Keratinocyte (primary cell): ENCODE measurements around the gene MCF2L2. TPM values are rescaled to one million over a fixed set of nuclear protein-coding genes. Genes with fewer than 3 reads are reported as not detected.

ENCODE experiments used
- DNase-seq: peaks from one replicate; pipeline ENCODE4 v3.0.0-alpha.2; 2011; ENCODE audit warnings: low read depth, missing footprints, low spot score
- FAIRE-seq: peaks from 2 replicates; lab custom pipeline; 2011; peaks lifted over from hg19 to GRCh38; lab: Jason Lieb, UNC
- H2AFZ ChIP-seq: 2 replicates; pipeline ENCODE4 v1.6.0; 2012; ENCODE audit warnings: low read length, control low read depth, inconsistent platforms; ENCODE audit not compliant: control insufficient read depth
- H3K27ac ChIP-seq: 2 replicates; pipeline ENCODE4 v1.5.1; 2011; ENCODE audit warnings: low read length; ENCODE audit not compliant: control insufficient read depth, insufficient read depth
- H3K27me3 ChIP-seq: 3 replicates; pipeline ENCODE4 v1.6.0; 2011; ENCODE audit warnings: low read length; ENCODE audit not compliant: control insufficient read depth, insufficient read depth; ENCODE audit errors: extremely low read depth
- H3K36me3 ChIP-seq, 2 experiments: 2 replicates in 1 of 2; 3 replicates in 1 of 2; pipeline ENCODE4 v1.5.1; 2011; ENCODE audit warnings: low read length in 2 of 2, mild to moderate bottlenecking in 1 of 2; ENCODE audit not compliant: control insufficient read depth in 2 of 2, insufficient read depth in 2 of 2; ENCODE audit errors: extremely low read depth in 1 of 2
- H3K4me1 ChIP-seq: 3 replicates; pipeline ENCODE4 v1.5.1; 2011; ENCODE audit warnings: low read length; ENCODE audit not compliant: control insufficient read depth, insufficient read depth; ENCODE audit errors: extremely low read depth
- H3K4me2 ChIP-seq: 3 replicates; pipeline ENCODE4 v1.6.0; 2011; ENCODE audit warnings: low read depth, low read length; ENCODE audit not compliant: control insufficient read depth, insufficient read depth; ENCODE audit errors: extremely low read depth
- H3K4me3 ChIP-seq, 3 experiments: fragments of 200-600 bp in 1 of 3; sonication (generic) in 1 of 3; 2 replicates in 2 of 3; 3 replicates in 1 of 3; pipeline ENCODE4 v1.5.1; 2011 to 2016; ENCODE audit warnings: low read length in 3 of 3, mild to moderate bottlenecking in 3 of 3, control low read depth in 2 of 3, inconsistent platforms in 1 of 3, low read depth in 1 of 3, mixed read lengths in 1 of 3, mixed run types in 1 of 3, moderate library complexity in 1 of 3; ENCODE audit not compliant: control insufficient read depth in 2 of 3, insufficient read depth in 2 of 3; ENCODE audit errors: extremely low read depth in 1 of 3
- H3K79me2 ChIP-seq: 2 replicates; pipeline ENCODE4 v1.6.0; 2012; ENCODE audit warnings: low read length; ENCODE audit not compliant: control insufficient read depth, insufficient read depth
- H3K9ac ChIP-seq: 3 replicates; pipeline ENCODE4 v1.6.0; 2011; ENCODE audit warnings: low read length; ENCODE audit not compliant: control insufficient read depth, insufficient read depth; ENCODE audit errors: extremely low read depth
- H3K9me1 ChIP-seq: 3 replicates; pipeline ENCODE4 v1.6.0; 2011; ENCODE audit warnings: low read length; ENCODE audit not compliant: control insufficient read depth, insufficient read depth; ENCODE audit errors: extremely low read depth
- H3K9me3 ChIP-seq: 2 replicates; pipeline ENCODE4 v1.5.1; 2012; ENCODE audit warnings: low read depth, low read length; ENCODE audit not compliant: control insufficient read depth
- H4K20me1 ChIP-seq: 3 replicates; pipeline ENCODE4 v1.6.0; 2011; ENCODE audit warnings: low read length; ENCODE audit not compliant: control insufficient read depth, insufficient read depth; ENCODE audit errors: extremely low read depth
- EZH2 ChIP-seq: IDR thresholded peaks from one replicate; pipeline ENCODE4 v1.6.1; 2012; ENCODE audit warnings: inconsistent platforms, mild to moderate bottlenecking, low read length, moderate library complexity
- dilution Hi-C: fragments of 300-500 bp; cut with MboI; formaldehyde crosslinking; loops from one replicate; pipeline ENCODE4 v1.7.0; 2020; ENCODE audit warnings: low sequenced_read_pairs; ENCODE audit not compliant: extremely low pct_ligation_motif_present
- polyA plus RNA-seq, 5 experiments: library from polyadenylated mRNA; depleted of rRNA in 3 of 5; stranded (reverse) in 3 of 5; stranded (forward) in 1 of 5; unstranded in 1 of 5; fragments of >200 nt; gene quantifications; 1 replicate in 1 of 5; 2 replicates in 3 of 5; 3 replicates in 1 of 5; pipeline versions ENCODE4 v1.2.1 to v1.2.3, GENCODE V29; 2011 to 2012; ENCODE audit warnings: missing spikeins in 2 of 5, low read depth in 1 of 5, low replicate concordance in 1 of 5
- TF ChIP-seq, protein P1 (sequence below), 3 experiments: IDR thresholded peaks in 1 of 3; conservative IDR thresholded peaks in 1 of 3; optimal IDR thresholded peaks in 1 of 3; 2 replicates in 2 of 3; 3 replicates in 1 of 3; pipeline versions ENCODE3 to v1.5.1; 2011; ENCODE audit warnings: low read length in 3 of 3, mild to moderate bottlenecking in 3 of 3, moderate library complexity in 2 of 3, control low read depth in 1 of 3, inconsistent platforms in 1 of 3; ENCODE audit not compliant: insufficient read depth in 2 of 3; ENCODE audit errors: extremely low read depth in 1 of 3

MCF2L2 gene
- polyA plus RNA-seq, 1 donor (not counting 4 experiments of a cell fraction or from before 2014, with no cell fraction given) = 0.26 TPM

DNA sequence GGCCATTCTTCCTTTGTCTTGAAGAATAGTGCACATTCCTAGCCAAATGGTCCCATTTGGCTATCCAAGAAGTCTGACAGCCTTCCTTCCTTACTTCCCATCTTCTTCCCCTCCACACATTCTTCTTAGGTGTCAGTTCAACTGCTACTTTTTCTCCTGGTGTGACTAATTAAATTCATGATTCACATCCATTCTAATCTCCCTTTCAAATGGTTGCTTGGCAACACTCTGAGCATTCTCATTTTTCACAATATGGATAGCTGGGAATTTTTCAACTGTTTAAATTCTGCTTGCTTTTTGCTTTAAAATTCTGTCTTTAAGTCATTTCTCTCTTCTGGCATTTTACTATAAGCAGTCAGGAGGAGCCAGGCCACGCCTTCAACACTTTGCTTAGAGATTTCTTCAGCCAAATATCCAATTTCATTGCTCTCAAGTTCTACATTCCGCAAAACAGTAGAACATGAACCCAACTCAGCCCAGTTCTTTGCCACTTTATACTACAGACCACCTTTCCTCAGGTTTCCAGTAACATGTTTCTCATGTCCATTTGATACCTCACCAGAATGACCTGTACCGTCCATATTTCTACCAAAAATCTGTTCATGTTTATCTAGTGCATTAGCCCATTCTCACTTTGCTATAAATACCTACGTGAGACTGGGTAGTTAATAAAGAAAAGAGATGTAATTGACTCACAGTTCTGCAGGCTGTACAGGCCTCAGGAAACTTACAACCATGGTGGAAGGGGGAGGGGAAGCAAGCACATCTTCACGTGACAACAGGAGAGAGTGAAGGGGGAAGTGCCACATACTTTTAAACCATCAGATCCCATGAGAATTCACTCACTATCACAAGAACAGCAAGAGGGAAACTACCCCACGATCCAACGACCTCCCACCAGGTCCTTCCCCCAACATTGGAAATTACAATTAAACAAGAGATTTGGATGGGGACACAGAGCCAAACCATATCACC lies 31.9 kb upstream of the MCF2L2 start:
- TF ChIP-seq, protein P1, sequence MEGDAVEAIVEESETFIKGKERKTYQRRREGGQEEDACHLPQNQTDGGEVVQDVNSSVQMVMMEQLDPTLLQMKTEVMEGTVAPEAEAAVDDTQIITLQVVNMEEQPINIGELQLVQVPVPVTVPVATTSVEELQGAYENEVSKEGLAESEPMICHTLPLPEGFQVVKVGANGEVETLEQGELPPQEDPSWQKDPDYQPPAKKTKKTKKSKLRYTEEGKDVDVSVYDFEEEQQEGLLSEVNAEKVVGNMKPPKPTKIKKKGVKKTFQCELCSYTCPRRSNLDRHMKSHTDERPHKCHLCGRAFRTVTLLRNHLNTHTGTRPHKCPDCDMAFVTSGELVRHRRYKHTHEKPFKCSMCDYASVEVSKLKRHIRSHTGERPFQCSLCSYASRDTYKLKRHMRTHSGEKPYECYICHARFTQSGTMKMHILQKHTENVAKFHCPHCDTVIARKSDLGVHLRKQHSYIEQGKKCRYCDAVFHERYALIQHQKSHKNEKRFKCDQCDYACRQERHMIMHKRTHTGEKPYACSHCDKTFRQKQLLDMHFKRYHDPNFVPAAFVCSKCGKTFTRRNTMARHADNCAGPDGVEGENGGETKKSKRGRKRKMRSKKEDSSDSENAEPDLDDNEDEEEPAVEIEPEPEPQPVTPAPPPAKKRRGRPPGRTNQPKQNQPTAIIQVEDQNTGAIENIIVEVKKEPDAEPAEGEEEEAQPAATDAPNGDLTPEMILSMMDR (optimal IDR thresholded peaks at IDR 0.05 in 1 of 3, IDR thresholded peaks at IDR 0.05 in 1 of 3, conservative IDR thresholded peaks at IDR 0.05 in 1 of 3; ENCODE audit: extremely low read depth in 1 of 3, insufficient read depth in 2 of 3, low read length in 3 of 3) = no peak
- no peak overlapping the region for H3K4me2 ChIP-seq

DNA sequence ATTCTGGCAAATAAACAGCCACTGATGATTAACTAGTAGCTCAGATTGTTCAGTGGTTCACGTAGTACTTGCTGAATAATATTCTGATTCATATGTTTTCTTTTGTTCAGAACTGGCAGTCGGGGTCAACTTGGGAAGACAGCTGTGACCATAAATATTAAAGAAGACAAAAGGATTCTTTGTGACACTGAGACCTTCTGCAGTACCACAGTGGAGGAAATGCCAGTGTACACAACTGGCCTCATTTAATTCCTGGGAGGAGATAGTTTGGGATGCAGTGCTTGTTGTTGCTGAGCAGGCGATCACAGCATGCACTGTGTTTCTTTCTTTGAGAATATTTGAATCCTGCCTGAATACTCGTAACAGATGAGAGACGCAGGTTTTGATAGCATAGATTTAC lies 26.7 kb upstream of the MCF2L2 start:
- Histone ChIP-seq H3K4me3 (no peak overlapping the region), H3K4me1 (no peaks in the 10 kb centered on the region), H2AFZ (no peak overlapping the region), H3K9ac (no peak overlapping the region), H3K79me2 (no peaks in the 10 kb centered on the region), H3K36me3 (no peaks in the 10 kb centered on the region), H4K20me1 (no peaks in the 10 kb centered on the region), H3K27ac (no peak overlapping the region), H3K4me2 (no peak overlapping the region), H3K9me1 (no peaks in the 10 kb centered on the region), H3K27me3 (no peaks in the 10 kb centered on the region), H3K9me3 (no peaks in the 10 kb centered on the region)
- FAIRE-seq = no peak
- DNase-seq = no peak
- TF ChIP-seq EZH2 = no peak
- TF ChIP-seq, protein P1 (optimal IDR thresholded peaks at IDR 0.05 in 1 of 3, IDR thresholded peaks at IDR 0.05 in 1 of 3, conservative IDR thresholded peaks at IDR 0.05 in 1 of 3; ENCODE audit: extremely low read depth in 1 of 3, insufficient read depth in 2 of 3, low read length in 3 of 3) = no peak
- dilution Hi-C loops = no loop called here

More for the DNA sequence above, 31.9 kb upstream of the MCF2L2 start:
- Histone ChIP-seq H2AFZ (no peak overlapping the region), H3K9ac (no peak overlapping the region), H3K36me3 (no peaks in the 10 kb centered on the region), H3K4me3 (no peak overlapping the region), H3K9me3 (no peaks in the 10 kb centered on the region), H3K27me3 (no peaks in the 10 kb centered on the region), H4K20me1 (no peaks in the 10 kb centered on the region), H3K27ac (no peak overlapping the region), H3K4me1 (no peaks in the 10 kb centered on the region), H3K9me1 (no peaks in the 10 kb centered on the region), H3K79me2 (no peaks in the 10 kb centered on the region)
- dilution Hi-C loops = no loop called here
- DNase-seq (no peak), FAIRE-seq (no peak)
